Lower lobe of right lung (tissue), 2 donors: Measurements from ENCODE around the gene ADAMTS13. TPM values are rescaled to one million over a fixed set of nuclear protein-coding genes. Genes with fewer than 3 reads are reported as not detected.
"Not testable (repeated sequence)": the region's sequence is repeated elsewhere in the genome, so short reads cannot be mapped to it uniquely, and the experiment has no call there.

ENCODE experiments used
- ATAC-seq, 2 donors: fragments of 200-7000 bp; cut with Tn5 transposase; one replicate each; pipeline ENCODE4 v1.9.1; 2020 to 2022; ENCODE audit warnings: mild to moderate bottlenecking in 2 of 2, moderate library complexity in 2 of 2
- DNase-seq: peaks from one replicate; pipeline ENCODE4 v3.0.0-alpha.2; 2020
- H3K27ac ChIP-seq: fragments of 200-600 bp; one replicate; pipeline ENCODE4 v1.8.0; 2022
- H3K27me3 ChIP-seq: fragments of 200-600 bp; one replicate; pipeline ENCODE4 v1.8.0; 2022; ENCODE audit warnings: low read depth
- H3K36me3 ChIP-seq: fragments of 200-600 bp; one replicate; pipeline ENCODE4 v1.8.0; 2022; ENCODE audit warnings: mild to moderate bottlenecking
- H3K4me1 ChIP-seq: fragments of 200-600 bp; one replicate; pipeline ENCODE4 v1.8.0; 2022
- H3K4me3 ChIP-seq: fragments of 200-600 bp; one replicate; pipeline ENCODE4 v1.8.0; 2022; ENCODE audit warnings: mild to moderate bottlenecking
- H3K9me3 ChIP-seq: fragments of 200-600 bp; one replicate; pipeline ENCODE4 v1.8.0; 2022
- CTCF ChIP-seq: fragments of 200-600 bp; IDR thresholded peaks from one replicate; pipeline ENCODE4 v1.8.0; 2022; ENCODE audit warnings: antibody characterized with exemption, mild to moderate bottlenecking
- intact Hi-C: fragments of 100-400 bp; cut with DNase I; formaldehyde crosslinking; loops from one replicate; pipeline ENCODE4 v1.11.0; 2022
- long read RNA-seq: library from polyadenylated mRNA; unstranded; transcript quantifications from one replicate; pipeline ENCODE4 v2.0.0, GENCODE V29; 2021
- total RNA-seq: library from RNA; stranded (reverse); fragmentation: NEBNext Ultra II Directional; extraction: Animal tissue kit (Norgen Biotek cat#: 25700); gene quantifications from one replicate; pipeline ENCODE4 v1.2.1, GENCODE V29; 2021
- donor health status: DM: no; HTN: yes; CAD: no; lungs with severe emphysema.

The ADAMTS13 gene
- total RNA-seq = 1.9 TPM
- long read RNA-seq, partial matches to known transcripts = 0 of 3 reads
- long read RNA-seq, other reads (novel, unspliced or antisense) = 3 of 3 reads

- no peak within 1 kb of the TSS for H3K27ac ChIP-seq
- no peak for TF ChIP-seq CTCF
- H3K27me3 ChIP-seq = peaks cover 4% of the 10 kb centered on the region
- H3K4me3 ChIP-seq = no peak within 1 kb of the TSS
- intact Hi-C loops = no loop called here
- no peaks in the 10 kb centered on the region for H3K9me3 ChIP-seq
- H3K36me3 ChIP-seq = no peaks in the 10 kb centered on the region
- ATAC-seq (no peak), DNase-seq (no peak)
- peaks cover 9% of the 10 kb centered on the region for H3K4me1 ChIP-seq
Observed at GRCh38 chr9:133421615-133422542, at the start of gene ADAMTS13. Gene ADAMTS13, plus strand, starts transcription at chr9:133422367. Its CDS starts 77 bp downstream, at chr9:133422444.

- peak overlapping the region; percentile 99 for H3K27ac ChIP-seq
- H3K4me3 ChIP-seq = peak overlapping the region; percentile 96
- ATAC-seq (no peak), DNase-seq (no peak)
- H3K27me3 ChIP-seq = no peaks in the 10 kb centered on the region
- no peak for TF ChIP-seq CTCF
- H3K4me1 ChIP-seq = peaks cover 56% of the 10 kb centered on the region
- peaks cover 33% of the 10 kb centered on the region for H3K36me3 ChIP-seq
- H3K9me3 ChIP-seq = no peaks in the 10 kb centered on the region
- intact Hi-C loops = no loop called here
Observed at GRCh38 chr9:133374612-133375115, 47.5 kb upstream of the ADAMTS13 start.

DNA sequence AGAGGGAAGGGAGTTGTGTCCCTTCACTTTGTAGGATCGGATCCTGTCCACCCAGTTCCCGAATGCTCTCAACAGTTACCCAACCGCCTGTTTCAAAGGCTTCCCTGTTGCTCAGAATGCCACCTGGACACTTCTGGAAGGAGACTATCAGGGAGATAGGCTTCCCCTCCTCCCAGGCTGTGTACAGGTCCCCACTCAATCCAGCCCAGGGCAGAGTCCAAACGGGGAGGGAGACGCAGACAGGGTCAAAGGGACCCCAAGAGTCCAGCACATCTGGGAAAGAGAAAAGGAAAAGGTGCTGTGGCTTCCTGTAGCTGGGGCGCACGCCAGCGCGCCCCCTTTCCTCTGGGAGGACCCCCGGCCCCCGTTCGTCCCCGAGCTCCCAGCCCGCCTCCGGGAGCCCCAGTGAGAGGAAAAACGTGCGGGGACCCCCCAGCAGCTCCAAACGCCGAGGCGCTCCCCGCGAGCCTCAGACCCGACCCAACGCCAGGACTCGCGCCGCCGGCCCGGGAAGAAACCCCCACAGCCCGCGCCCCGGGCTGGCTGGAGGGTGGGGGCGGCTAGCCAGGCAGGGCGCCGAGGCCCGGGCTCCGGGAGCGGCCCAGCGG, 46.9 kb upstream of the ADAMTS13 start:
- no peak for DNase-seq

GRCh38 chr9:133375724-133376654, 46.2 kb upstream of the ADAMTS13 start, which contains the start of the genes STKLD1 and SURF4:
Gene STKLD1, plus strand, starts transcription at chr9:133376366. Its CDS starts 108 bp downstream, at chr9:133376474.
Gene SURF4, minus strand, starts transcription at chr9:133376060. Its CDS starts 91 bp downstream, at chr9:133375969.
- ATAC-seq = peak; percentile 98
- intact Hi-C loops = no loop called here
- Histone ChIP-seq H3K9me3 (no peaks in the 10 kb centered on the region), H3K27me3 (no peaks in the 10 kb centered on the region), H3K4me3 (peak within 1 kb of the TSS; percentile 96), H3K36me3 (peaks cover 20% of the 10 kb centered on the region), H3K27ac (peak within 1 kb of the TSS; percentile 99), H3K4me1 (peaks cover 43% of the 10 kb centered on the region)
- TF ChIP-seq CTCF = no peak
- peak; percentile 98 for DNase-seq

More for the DNA sequence above, 46.9 kb upstream of the ADAMTS13 start:
- peak overlapping the region; percentile 99 for H3K27ac ChIP-seq
- peak overlapping the region; percentile 96 for H3K4me3 ChIP-seq
- ATAC-seq = peak; percentile 13 to 32
- intact Hi-C loops = no loop called here
- no peaks in the 10 kb centered on the region for H3K9me3 ChIP-seq
- H3K27me3 ChIP-seq = no peaks in the 10 kb centered on the region
- H3K36me3 ChIP-seq = peaks cover 28% of the 10 kb centered on the region
- H3K4me1 ChIP-seq = peaks cover 51% of the 10 kb centered on the region
- TF ChIP-seq CTCF = no peak

- intact Hi-C loops, H3K27ac ChIP-seq, DNase-seq: not testable (repeated sequence)
Observed at GRCh38 chr9:133377280-133377679, 44.9 kb upstream of the ADAMTS13 start.

More at GRCh38 chr9:133377280-133377679, 44.9 kb upstream of the ADAMTS13 start:
- not testable (repeated sequence) for H3K27me3 ChIP-seq, H3K9me3 ChIP-seq, H3K4me3 ChIP-seq, ATAC-seq
- H3K36me3 ChIP-seq = peaks cover 12% of the 10 kb centered on the region
- peaks cover 30% of the 10 kb centered on the region for H3K4me1 ChIP-seq
